Measurements from ENCODE around the gene UQCRH. TPM values are rescaled to one million over a fixed set of nuclear protein-coding genes. Genes with fewer than 3 reads are reported as not detected.

UQCRH gene
- total and polyA plus RNA-seq, 2 of the 8 experiments (the other 6 are each of a cell fraction or from before 2014, with no cell fraction given): 626 to 1,112 TPM

GRCh38 chr1:46363121-46363520, 59.6 kb downstream of the UQCRH start:
- Histone ChIP-seq H3K79me1 (ENCODE audit: low read depth, low read length) (no peaks in the 10 kb centered on the region), H3K4ac (replicated peaks; ENCODE audit: insufficient read length, low read depth, low read length) (no peak overlapping the region), H2AFZ (ENCODE audit: low read length) (no peak overlapping the region), H3K18ac (ENCODE audit: extremely low read depth, low read length) (no peak overlapping the region), H2BK15ac (ENCODE audit: low read length) (no peak overlapping the region), H3K4me2 (ENCODE audit: insufficient read depth in 1 of 2, low read depth in 2 of 2, low read length in 2 of 2) (no peak overlapping the region), H2BK20ac (ENCODE audit: low read length) (no peak overlapping the region), H3K27me3 (replicated peaks in 1 of 4; ENCODE audit: control insufficient read depth in 3 of 4, extremely low read depth in 1 of 4, insufficient read depth in 3 of 4, low read length in 3 of 4) (no peaks in the 10 kb centered on the region), H4K5ac (ENCODE audit: insufficient read length, low read depth, low read length) (no peak overlapping the region), H2AK5ac (ENCODE audit: low read depth, low read length) (no peak overlapping the region), H3K79me2 (ENCODE audit: control insufficient read depth in 1 of 2, insufficient read depth in 2 of 2, low read length in 2 of 2) (no peaks in the 10 kb centered on the region), H3K4me1 (replicated peaks in 1 of 4; ENCODE audit: control insufficient read depth in 3 of 4, insufficient read depth in 4 of 4, low read length in 3 of 4) (no peaks in the 10 kb centered on the region), H4K91ac (replicated peaks; ENCODE audit: insufficient read length, low read length) (no peak overlapping the region), H2BK12ac (ENCODE audit: low read depth, low read length) (no peak overlapping the region), H3K23me2 (ENCODE audit: low read depth, low read length) (no peaks in the 10 kb centered on the region), H3K36me3 (ENCODE audit: control insufficient read depth in 2 of 4, insufficient read depth in 4 of 4, low read length in 3 of 4) (peaks cover 10 to 48% (median 20%) of the 10 kb centered on the region in 4 experiments), H2BK120ac (replicated peaks; ENCODE audit: low read depth, low read length) (no peak overlapping the region), H4K20me1 (replicated peaks in 1 of 2; ENCODE audit: control insufficient read depth in 1 of 2, insufficient read depth in 2 of 2, low read length in 2 of 2) (peaks cover 0 to 2% of the 10 kb centered on the region in 2 experiments), H3K23ac (ENCODE audit: insufficient read length) (no peak overlapping the region), H3K56ac (replicated peaks; ENCODE audit: insufficient read length, low read depth, low read length) (no peak overlapping the region), H4K8ac (ENCODE audit: extremely low read depth, insufficient read depth, low read length) (no peak overlapping the region), H3K9ac (replicated peaks in 1 of 4; ENCODE audit: extremely low read depth in 1 of 4, low read depth in 3 of 4, low read length in 3 of 4) (no peak overlapping the region), H3K4me3 (ENCODE audit: extremely low read depth in 1 of 4, insufficient read depth in 2 of 4, low read depth in 3 of 4, low read length in 4 of 4) (no peak overlapping the region), H2BK5ac (ENCODE audit: low read depth, low read length) (no peak overlapping the region), H3K27ac (ENCODE audit: low read depth, low read length) (no peak overlapping the region), H3K9me3 (ENCODE audit: insufficient read depth in 2 of 2, low read depth in 1 of 2, low read length in 1 of 2) (no peaks in the 10 kb centered on the region), H3K14ac (ENCODE audit: insufficient read length) (no peak overlapping the region)
- no peak for FAIRE-seq
- no peak for DNase-seq (ENCODE audit: low read depth in 1 of 2, low spot score in 2 of 2)
- ChIA-PET POLR2A (ENCODE audit: partially characterized antibody) (interaction anchor here (0.5 to 1.5 kb wide), 4 partner anchors 19 to 218 kb away, joined by 3 to 8 read pairs (median 3); no protein-coding TSS in a partner anchor), CTCF (ENCODE audit: partially characterized antibody) (interaction anchor here (1.4 kb wide), 1 partner anchor 22 kb away, joined by 5 read pairs; no protein-coding TSS in a partner anchor)
- WGBS, 2 experiments (ENCODE audit: extremely low coverage in 1 of 2, insufficient coverage in 1 of 2, insufficient read length in 1 of 2, insufficient replicate concordance in 2 of 2, low coverage in 1 of 2, low lambda C conversion rate in 2 of 2, missing lambda C conversion rate in 1 of 2): 98% methylated on average over 5 of the region's 5 CpGs; no CpG with 5 or more reads in 1 of the 2 experiments
- TF ChIP-seq BACH1 (IDR thresholded peaks at IDR 0.05; ENCODE audit: low read length): no peak
- TF ChIP-seq CBX8 (IDR thresholded peaks at IDR 0.05; ENCODE audit: borderline replicate concordance, low read depth, low read length): no peak
- no peak for TF ChIP-seq JUN (IDR thresholded peaks at IDR 0.05; ENCODE audit: low read depth, low read length)
- no peak for TF ChIP-seq CTBP2 (IDR thresholded peaks at IDR 0.05; ENCODE audit: borderline replicate concordance, insufficient read depth, insufficient read length, low read length)
- TF ChIP-seq EP300 (IDR thresholded peaks at IDR 0.05; ENCODE audit: borderline replicate concordance in 1 of 2, low read depth in 2 of 2, low read length in 2 of 2): no peak
- no peak for TF ChIP-seq KDM5A (IDR thresholded peaks at IDR 0.05; ENCODE audit: low read length)
- no peak for TF ChIP-seq USF2 (IDR thresholded peaks at IDR 0.05; ENCODE audit: low read length)
- no peak for TF ChIP-seq HDAC6 (IDR thresholded peaks at IDR 0.05; ENCODE audit: low read depth, low read length)
- no peak for TF ChIP-seq GABPA (IDR thresholded peaks at IDR 0.05; ENCODE audit: borderline replicate concordance, insufficient read depth, low read length)
- TF ChIP-seq JUND (IDR thresholded peaks at IDR 0.05; ENCODE audit: low read length): no peak
- no peak for TF ChIP-seq PHF8 (conservative IDR thresholded peaks at IDR 0.05; ENCODE audit: low read depth, low read length)
- no peak for TF ChIP-seq RNF2 (IDR thresholded peaks at IDR 0.05; ENCODE audit: borderline replicate concordance, low read depth, low read length, missing control alignments, poor library complexity, severe bottlenecking)
- no peak for TF ChIP-seq SP4 (IDR thresholded peaks at IDR 0.05; ENCODE audit: low read length)
